CD8-positive, alpha-beta memory T cell (primary cell): Measurements from ENCODE around the gene SKA3. TPM values are rescaled to one million over a fixed set of nuclear protein-coding genes. Genes with fewer than 3 reads are reported as not detected.

Experiments
- CTCF ChIA-PET: fragments of 350-600 bp; sonication (Branson Sonifier 250); formaldehyde crosslinking; loops from one replicate; lab custom pipeline; 2021; ENCODE audit warnings: antibody characterized with exemption; lab: Charles Lee
- POLR2A ChIA-PET: fragments of 350-600 bp; sonication (Branson Sonifier 250); formaldehyde crosslinking; loops from one replicate; lab custom pipeline; 2021; ENCODE audit warnings: antibody characterized with exemption; lab: Charles Lee
- DNase-seq, 5 donors: peaks; one replicate each; pipeline versions ENCODE4 v3.0.0 to v3.0.0-alpha.2; 2020 to 2022; ENCODE audit warnings: mixed read lengths in 1 of 5
- H3K27ac ChIP-seq: one replicate; pipeline ENCODE4 v1.7.0; 2013; ENCODE audit warnings: low read depth, mild to moderate bottlenecking, low read length, moderate library complexity
- H3K27me3 ChIP-seq: 2 replicates; pipeline ENCODE4 v1.7.0; 2013; ENCODE audit warnings: low read length, mild to moderate bottlenecking; ENCODE audit not compliant: insufficient read depth, poor library complexity, severe bottlenecking
- H3K36me3 ChIP-seq: 2 replicates; pipeline ENCODE4 v1.7.0; 2013; ENCODE audit warnings: mild to moderate bottlenecking, low read length, moderate library complexity; ENCODE audit not compliant: insufficient read depth
- H3K4me1 ChIP-seq: 2 replicates; pipeline ENCODE4 v1.7.0; 2013; ENCODE audit warnings: mild to moderate bottlenecking, low read length, moderate library complexity; ENCODE audit not compliant: insufficient read depth
- H3K4me3 ChIP-seq: 2 replicates; pipeline ENCODE4 v1.7.0; 2013; ENCODE audit warnings: mild to moderate bottlenecking, low read length
- H3K9me3 ChIP-seq: 2 replicates; pipeline ENCODE4 v1.7.0; 2013; ENCODE audit warnings: mild to moderate bottlenecking, low read length
- H3K27ac Mint-ChIP-seq, 8 donors: one replicate each; pipeline ENCODE4 v1.8.0; 2020 to 2021; ENCODE audit warnings: mixed read lengths in 8 of 8, mild to moderate bottlenecking in 6 of 8, inconsistent platforms in 3 of 8, moderate library complexity in 3 of 8
- H3K27me3 Mint-ChIP-seq, 2 donors: one replicate each; pipeline ENCODE4 v1.8.0; 2020 to 2021; ENCODE audit warnings: mixed read lengths in 2 of 2, mild to moderate bottlenecking in 1 of 2, moderate library complexity in 1 of 2
- H3K36me3 Mint-ChIP-seq, 3 donors: one replicate each; pipeline ENCODE4 v1.8.0; 2020 to 2021; ENCODE audit warnings: mixed read lengths in 3 of 3, inconsistent platforms in 1 of 3, mild to moderate bottlenecking in 1 of 3
- H3K4me1 Mint-ChIP-seq, 3 donors: one replicate each; pipeline ENCODE4 v1.8.0; 2020 to 2021; ENCODE audit warnings: mixed read lengths in 3 of 3, inconsistent platforms in 1 of 3, mild to moderate bottlenecking in 1 of 3
- H3K4me3 Mint-ChIP-seq, 7 donors: one replicate each; pipeline ENCODE4 v1.8.0; 2020 to 2021; ENCODE audit warnings: mixed read lengths in 7 of 7, mild to moderate bottlenecking in 6 of 7, moderate library complexity in 4 of 7, inconsistent platforms in 2 of 7
- H3K9me3 Mint-ChIP-seq, 5 donors: one replicate each; pipeline ENCODE4 v1.8.0; 2020 to 2022; ENCODE audit warnings: mixed read lengths in 5 of 5, mild to moderate bottlenecking in 3 of 5, moderate library complexity in 2 of 5, inconsistent platforms in 1 of 5
- polyA plus RNA-seq: library from polyadenylated mRNA; unstranded; fragments of 300-500 nt; fragmentation: Illumina TruSeq; gene quantifications from one replicate; pipeline ENCODE4 v1.2.3, GENCODE V29; 2021
- total RNA-seq, 2 experiments: library from RNA; stranded (reverse); gene quantifications; one replicate each; pipeline ENCODE4 v1.2.3, GENCODE V29; 2021

SKA3 gene
- total and polyA plus RNA-seq, 3 experiments from 2014 or later: 28.3 to 33.3 TPM; not detected in 1

DNA sequence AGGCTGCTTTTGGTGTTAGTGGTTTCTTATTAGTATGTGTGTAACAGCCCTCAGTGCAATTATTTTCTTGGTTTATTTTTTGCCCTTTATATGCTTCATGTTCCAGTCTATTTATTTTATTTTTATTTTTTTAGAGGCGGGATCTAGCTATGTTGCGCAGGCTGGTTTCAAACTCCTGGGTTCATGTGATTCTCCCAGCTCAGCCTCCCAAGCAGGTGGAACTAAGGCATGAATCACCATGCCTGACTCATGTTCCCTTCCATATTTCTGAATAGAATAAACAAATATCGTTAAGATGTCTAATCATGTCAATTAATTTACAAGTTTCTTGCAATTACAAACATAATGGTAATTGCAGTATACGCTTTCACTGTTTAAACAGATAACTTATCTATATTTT lies 11.7 kb downstream of the SKA3 start:
- no peak overlapping the region for H3K27ac Mint-ChIP-seq
- no peaks in the 10 kb centered on the region for H3K36me3 Mint-ChIP-seq
- POLR2A ChIA-PET: no interaction called here
- Histone ChIP-seq H3K27me3 (no peaks in the 10 kb centered on the region), H3K9me3 (no peaks in the 10 kb centered on the region), H3K36me3 (no peaks in the 10 kb centered on the region), H3K4me3 (no peak overlapping the region), H3K4me1 (no peaks in the 10 kb centered on the region), H3K27ac (no peak overlapping the region)
- H3K9me3 Mint-ChIP-seq: no peaks in the 10 kb centered on the region
- H3K27me3 Mint-ChIP-seq: no peaks in the 10 kb centered on the region
- no peak overlapping the region for H3K4me3 Mint-ChIP-seq
- CTCF ChIA-PET: no interaction called here
- DNase-seq: no peak
- H3K4me1 Mint-ChIP-seq: no peaks in the 10 kb centered on the region

DNA sequence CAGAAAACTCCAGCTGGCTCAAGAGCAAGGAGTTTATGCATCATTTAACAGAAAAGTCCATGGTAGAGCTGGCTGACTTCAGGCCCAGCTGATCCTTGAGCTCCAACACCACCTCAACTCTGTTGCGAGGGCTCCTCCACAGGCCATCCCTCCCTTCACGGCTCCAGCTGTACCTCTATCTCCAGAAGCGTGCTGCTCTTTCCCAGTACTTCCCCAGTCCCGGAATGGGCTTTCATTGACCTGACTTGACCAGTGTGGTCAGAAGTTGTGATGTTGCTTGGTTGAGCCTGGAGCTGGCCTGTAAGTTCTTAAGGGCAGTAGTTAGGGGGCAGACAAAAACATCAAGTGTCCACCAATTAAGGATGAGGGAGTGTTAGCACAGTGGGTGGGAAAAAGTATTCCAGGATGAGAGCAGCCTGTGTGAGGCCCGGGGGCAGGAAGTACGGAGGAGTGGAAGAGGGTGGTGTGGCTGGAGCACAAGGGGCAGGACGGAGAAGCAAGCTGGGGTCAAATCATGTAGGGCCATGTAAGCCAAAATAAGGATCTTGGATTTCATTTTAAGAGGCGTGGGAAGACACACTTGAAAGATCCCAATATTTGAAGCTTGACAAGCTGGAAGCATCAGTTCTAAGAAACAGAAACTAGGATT lies 24.0 kb downstream of the SKA3 start:
- DNase-seq: no peak
- Mint-ChIP-seq H3K9me3 (no peaks in the 10 kb centered on the region), H3K36me3 (peaks cover 0 to 15% (median 5%) of the 10 kb centered on the region in 3 donors), H3K4me1 (peaks cover 0 to 3% (median 2%) of the 10 kb centered on the region in 3 donors), H3K27me3 (peaks cover 0 to 3% of the 10 kb centered on the region in 2 donors), H3K4me3 (no peak overlapping the region), H3K27ac (no peak overlapping the region)
- Histone ChIP-seq H3K27ac (no peak overlapping the region), H3K27me3 (no peaks in the 10 kb centered on the region), H3K4me3 (no peak overlapping the region), H3K36me3 (peaks cover 5% of the 10 kb centered on the region), H3K4me1 (no peaks in the 10 kb centered on the region), H3K9me3 (no peaks in the 10 kb centered on the region)
- ChIA-PET CTCF (interaction anchor here (1.7 kb wide), 1 partner anchor 24 kb away, joined by 3 read pairs; the partner anchor contains the start of genes MRPL57 and SKA3), POLR2A (no interaction called here)

DNA sequence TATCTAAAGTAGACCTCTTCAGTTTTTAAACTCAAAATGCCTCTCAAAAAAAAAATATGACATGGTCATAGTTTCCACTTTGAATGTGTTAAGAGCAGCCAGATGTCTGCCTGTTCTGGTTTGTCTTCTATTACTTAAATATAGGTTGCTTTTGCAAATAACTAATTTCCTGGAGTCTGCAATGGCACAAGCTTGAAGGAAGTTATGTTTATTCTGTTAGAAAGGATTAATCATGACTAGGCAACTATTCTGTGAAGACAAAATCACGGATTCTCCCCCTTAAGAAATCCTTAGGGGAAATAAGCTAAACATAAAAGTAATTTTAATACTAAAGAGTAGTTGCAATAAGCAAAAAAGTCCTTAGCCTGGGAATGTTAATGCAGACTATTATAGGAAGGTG lies 26.3 kb downstream of the SKA3 start:
- no peaks in the 10 kb centered on the region for H3K9me3 Mint-ChIP-seq
- H3K27me3 ChIP-seq: no peaks in the 10 kb centered on the region
- DNase-seq: no peak
- H3K4me3 ChIP-seq: no peak overlapping the region
- no peaks in the 10 kb centered on the region for H3K9me3 ChIP-seq
- no peak overlapping the region for H3K27ac Mint-ChIP-seq
- no peaks in the 10 kb centered on the region for H3K4me1 ChIP-seq
- H3K36me3 ChIP-seq: peaks cover 14% of the 10 kb centered on the region
- POLR2A ChIA-PET: no interaction called here
- H3K4me1 Mint-ChIP-seq: peaks cover 5 to 14% (median 10%) of the 10 kb centered on the region in 3 donors
- H3K36me3 Mint-ChIP-seq: peaks cover 0 to 37% (median 10%) of the 10 kb centered on the region in 3 donors
- peaks cover 0 to 3% of the 10 kb centered on the region in 2 donors for H3K27me3 Mint-ChIP-seq
- no peak overlapping the region for H3K4me3 Mint-ChIP-seq
- H3K27ac ChIP-seq: no peak overlapping the region
- CTCF ChIA-PET: no interaction called here

DNA sequence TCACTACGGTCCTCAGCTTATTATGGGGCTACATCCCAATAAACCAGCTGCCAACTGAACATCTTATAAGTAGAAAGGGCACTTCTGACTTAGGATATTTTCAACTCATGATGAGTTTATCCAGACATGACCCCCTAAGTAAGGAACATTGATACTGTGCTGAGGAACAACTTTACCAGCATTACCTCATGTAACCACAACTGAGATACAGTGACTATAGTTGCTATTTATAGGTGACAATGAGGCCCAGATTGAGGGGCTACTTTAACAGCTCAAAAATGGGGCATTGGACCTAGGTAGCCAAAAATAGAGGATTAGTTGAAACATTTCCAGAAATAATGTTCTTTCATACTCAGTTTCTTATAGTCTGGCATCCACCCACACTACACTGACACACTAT lies 26.8 kb downstream of the SKA3 start:
- CTCF ChIA-PET: no interaction called here
- Mint-ChIP-seq H3K4me3 (no peak overlapping the region), H3K27ac (no peak overlapping the region), H3K4me1 (peaks cover 6 to 18% (median 14%) of the 10 kb centered on the region in 3 donors), H3K27me3 (peaks cover 0 to 3% of the 10 kb centered on the region in 2 donors), H3K36me3 (peaks cover 0 to 42% (median 10%) of the 10 kb centered on the region in 3 donors), H3K9me3 (no peaks in the 10 kb centered on the region)
- Histone ChIP-seq H3K4me3 (no peak overlapping the region), H3K27ac (no peak overlapping the region), H3K4me1 (peaks cover 1% of the 10 kb centered on the region), H3K27me3 (no peaks in the 10 kb centered on the region), H3K36me3 (peaks cover 15% of the 10 kb centered on the region), H3K9me3 (no peaks in the 10 kb centered on the region)
- DNase-seq: no peak
- POLR2A ChIA-PET: no interaction called here

DNA sequence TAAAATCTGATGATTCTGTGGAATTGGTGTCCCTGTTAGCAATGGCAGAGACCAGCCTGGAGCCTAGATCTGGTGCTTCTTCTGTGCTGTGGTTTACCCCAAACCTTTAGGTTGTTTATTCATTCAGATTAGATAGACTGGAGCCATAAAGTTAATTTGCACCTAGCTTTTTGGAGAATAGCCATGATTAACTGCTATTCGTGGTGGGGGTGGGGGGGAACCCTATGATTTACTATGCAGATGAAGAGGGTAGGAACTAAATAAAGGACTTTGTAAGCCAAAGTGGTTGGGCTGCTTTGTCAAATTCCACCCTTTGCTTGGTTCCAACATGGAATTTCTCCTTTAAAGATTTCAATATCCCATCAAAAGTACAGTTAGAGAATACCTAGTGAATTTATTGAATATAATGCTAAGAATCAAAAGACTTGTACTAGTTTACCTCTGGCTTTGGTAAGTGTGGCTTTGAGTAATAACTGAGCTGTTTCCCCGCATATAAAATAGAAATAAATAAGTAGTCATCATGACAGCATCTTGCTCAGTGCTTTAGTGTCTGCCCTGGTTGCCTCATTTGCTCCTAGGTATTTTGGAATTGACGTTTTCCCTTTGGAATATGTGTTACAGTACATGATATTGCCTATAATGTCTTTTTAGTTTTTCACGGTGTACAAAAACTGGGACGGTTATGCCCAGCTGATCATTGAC lies 27.6 kb downstream of the SKA3 start:
- Histone ChIP-seq H3K4me1 (peaks cover 7% of the 10 kb centered on the region), H3K9me3 (no peaks in the 10 kb centered on the region), H3K4me3 (no peak overlapping the region), H3K36me3 (peaks cover 18% of the 10 kb centered on the region), H3K27ac (no peak overlapping the region), H3K27me3 (no peaks in the 10 kb centered on the region)
- Mint-ChIP-seq H3K27ac (peak overlapping the region in 2 of 8 donors; percentile 36 to 52), H3K4me3 (no peak overlapping the region), H3K27me3 (peaks cover 0 to 3% of the 10 kb centered on the region in 2 donors), H3K4me1 (peaks cover 9 to 24% (median 20%) of the 10 kb centered on the region in 3 donors), H3K9me3 (no peaks in the 10 kb centered on the region), H3K36me3 (peaks cover 0 to 46% (median 10%) of the 10 kb centered on the region in 3 donors)
- CTCF ChIA-PET: no interaction called here
- POLR2A ChIA-PET: interaction anchor here (0.6 kb wide), 1 partner anchor 458 kb away, joined by 3 read pairs; no protein-coding TSS in a partner anchor
- DNase-seq: no peak

DNA sequence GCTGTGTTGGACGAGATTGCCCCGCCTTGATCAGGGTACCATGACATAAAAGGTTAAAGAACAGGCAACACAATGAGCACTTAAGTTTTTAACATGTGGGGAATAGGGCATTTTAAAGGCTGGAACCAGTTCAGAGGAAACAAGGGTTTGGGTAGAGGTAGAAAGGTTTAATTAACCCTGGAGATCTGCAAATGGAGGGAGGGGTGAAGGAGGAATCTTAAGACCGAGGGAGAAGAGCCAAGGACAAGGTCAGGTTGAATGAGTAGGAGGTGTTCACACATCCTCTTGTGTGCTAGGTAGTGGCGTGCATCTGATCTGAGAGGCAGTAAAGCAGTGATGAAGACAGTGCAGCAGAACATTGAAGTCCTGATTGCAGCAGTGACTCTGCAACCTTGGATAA lies 28.5 kb downstream of the SKA3 start:
- POLR2A ChIA-PET: interaction anchor here (0.6 kb wide), 1 partner anchor 459 kb away, joined by 3 read pairs; no protein-coding TSS in a partner anchor

DNA sequence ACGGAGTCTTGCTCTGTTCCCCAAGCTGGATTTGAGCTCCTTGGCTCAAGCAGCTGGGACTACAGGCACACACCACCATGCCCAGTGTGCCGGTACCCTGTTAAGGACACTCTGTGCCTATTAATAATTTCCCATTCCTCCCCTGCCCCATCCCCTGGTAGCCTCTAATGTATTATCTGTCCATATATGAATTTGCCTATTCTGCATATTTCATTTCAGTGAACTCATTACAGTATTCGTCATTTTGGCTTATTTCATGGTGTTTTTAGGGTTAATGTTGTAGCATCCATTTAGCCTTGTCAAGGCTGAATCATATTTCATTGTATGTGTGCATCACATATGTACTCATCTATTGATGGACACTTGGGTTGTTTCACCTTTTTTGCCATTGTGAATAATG lies 33.6 kb downstream of the SKA3 start:
- H3K27me3 ChIP-seq: no peaks in the 10 kb centered on the region
- H3K9me3 Mint-ChIP-seq: no peaks in the 10 kb centered on the region
- peak overlapping the region; percentile 8 to 90 (median 78) for H3K27ac Mint-ChIP-seq
- H3K27ac ChIP-seq: no peak overlapping the region
- peaks cover 41 to 63% (median 58%) of the 10 kb centered on the region in 3 donors for H3K4me1 Mint-ChIP-seq
- no peaks in the 10 kb centered on the region for H3K9me3 ChIP-seq
- H3K36me3 ChIP-seq: peaks cover 28% of the 10 kb centered on the region
- ChIA-PET POLR2A (interaction anchor here (1.4 kb wide), 1 partner anchor 34 kb away, joined by 5 read pairs; the partner anchor contains the start of genes MRPL57 and SKA3), CTCF (no interaction called here)
- peak overlapping the region; percentile 74 to 86 (median 80) for H3K4me3 Mint-ChIP-seq
- peaks cover 8 to 65% (median 13%) of the 10 kb centered on the region in 3 donors for H3K36me3 Mint-ChIP-seq
- no peak overlapping the region for H3K4me3 ChIP-seq
- no peak for DNase-seq
- peaks cover 3 to 5% of the 10 kb centered on the region in 2 donors for H3K27me3 Mint-ChIP-seq
- peaks cover 39% of the 10 kb centered on the region for H3K4me1 ChIP-seq

More for the DNA sequence above, 28.5 kb downstream of the SKA3 start:
- no peaks in the 10 kb centered on the region for H3K27me3 ChIP-seq
- no peak overlapping the region for H3K4me3 ChIP-seq
- peaks cover 16% of the 10 kb centered on the region for H3K4me1 ChIP-seq
- Mint-ChIP-seq H3K9me3 (no peaks in the 10 kb centered on the region), H3K36me3 (peaks cover 2 to 55% (median 11%) of the 10 kb centered on the region in 3 donors), H3K27me3 (peaks cover 0 to 3% of the 10 kb centered on the region in 2 donors), H3K4me1 (peaks cover 18 to 33% (median 29%) of the 10 kb centered on the region in 3 donors), H3K4me3 (no peak overlapping the region), H3K27ac (peak overlapping the region in 4 of 8 donors; percentile 17 to 66 (median 44))
- H3K9me3 ChIP-seq: no peaks in the 10 kb centered on the region
- no peak for DNase-seq
- H3K27ac ChIP-seq: no peak overlapping the region
- CTCF ChIA-PET: no interaction called here
- H3K36me3 ChIP-seq: peaks cover 23% of the 10 kb centered on the region
